GM21717 (cell line): ENCODE data around the gene ZDHHC22.

Experiments used
- ATAC-seq: cut with Tn5 transposase; IDR thresholded peaks from one replicate; pipeline ENCODE4 v1.9.1; 2021; ENCODE audit warnings: mild to moderate bottlenecking, moderate library complexity; ENCODE audit not compliant: unreplicated experiment

Gene ZDHHC22

DNA sequence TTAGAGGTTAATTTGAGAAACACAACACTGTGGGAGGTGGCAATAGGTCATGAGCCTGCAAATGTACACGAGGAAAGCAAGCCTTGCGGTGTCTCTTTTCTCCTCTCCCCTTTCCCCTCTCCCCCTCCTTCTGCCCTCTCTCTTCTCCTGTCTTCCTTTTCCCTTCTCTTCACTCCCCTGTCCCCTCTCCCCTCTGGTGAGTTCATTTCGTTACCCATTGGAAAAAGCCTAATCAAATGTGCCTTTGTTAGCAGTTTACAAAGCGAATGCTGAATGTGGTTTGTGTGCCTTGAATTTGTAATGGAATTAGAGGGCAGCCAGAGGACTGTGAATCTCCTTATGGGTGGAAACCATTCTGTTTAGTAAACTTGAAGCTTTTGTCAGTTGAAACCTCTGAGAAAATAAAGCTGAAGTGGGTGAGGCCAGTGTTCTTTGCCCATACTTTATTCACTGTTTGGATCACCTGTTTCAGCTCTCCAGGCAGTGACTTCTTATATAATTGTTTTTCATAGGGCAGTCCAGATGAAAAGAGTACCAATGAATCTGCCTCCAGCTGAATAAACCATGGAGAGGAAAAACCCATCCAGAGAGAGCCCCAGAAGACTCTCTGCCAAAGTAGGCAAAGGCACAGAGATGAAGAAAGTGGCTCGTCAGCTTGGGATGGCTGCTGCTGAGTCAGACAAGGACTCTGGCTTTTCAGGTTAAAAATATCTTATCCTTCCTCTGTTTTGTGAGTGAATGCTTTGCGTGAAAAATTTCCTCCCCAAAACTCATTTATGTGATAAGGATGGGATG, 36.2 kb downstream of the ZDHHC22 start:
- ATAC-seq, result no peak

DNA sequence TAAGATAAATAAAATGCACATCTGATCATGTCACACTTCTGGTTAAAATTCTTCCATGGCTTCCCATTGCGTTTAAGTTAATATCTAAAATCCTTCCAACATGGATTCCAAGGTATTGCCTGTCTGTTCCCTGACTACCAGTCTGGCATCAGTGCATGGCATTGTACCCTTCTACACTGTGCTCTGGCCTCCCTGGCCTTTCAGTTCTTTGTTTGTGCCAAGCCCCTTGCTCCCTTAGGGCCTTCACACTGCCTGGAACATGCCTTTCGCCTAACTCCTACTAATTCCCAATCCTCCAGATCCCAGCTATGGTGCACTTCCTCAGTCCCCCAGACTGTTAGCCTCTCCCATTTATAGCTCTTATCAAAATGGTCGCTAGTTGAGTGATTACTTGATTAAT, 37.2 kb downstream of the ZDHHC22 start:
- no peak for ATAC-seq

DNA sequence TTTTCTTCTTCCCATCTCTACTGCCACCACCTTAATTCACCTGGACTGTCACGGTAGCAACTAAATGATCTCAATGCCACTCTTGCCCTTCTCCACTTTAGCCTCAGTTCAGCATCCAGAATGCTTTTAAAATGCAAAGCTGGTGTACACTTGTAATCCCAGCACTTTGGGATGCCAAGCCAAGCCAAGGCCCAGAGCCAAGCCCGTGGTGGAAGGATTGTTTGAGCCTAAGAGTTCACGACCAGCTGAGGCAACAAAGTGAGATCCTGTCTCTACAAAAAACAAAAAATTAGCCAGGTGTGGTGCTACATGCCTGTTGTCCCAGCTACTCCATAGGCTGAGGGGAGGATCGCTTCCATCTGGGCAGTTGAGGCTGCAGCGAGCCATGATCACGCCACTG, 37.6 kb downstream of the ZDHHC22 start:
- ATAC-seq, result no peak

DNA sequence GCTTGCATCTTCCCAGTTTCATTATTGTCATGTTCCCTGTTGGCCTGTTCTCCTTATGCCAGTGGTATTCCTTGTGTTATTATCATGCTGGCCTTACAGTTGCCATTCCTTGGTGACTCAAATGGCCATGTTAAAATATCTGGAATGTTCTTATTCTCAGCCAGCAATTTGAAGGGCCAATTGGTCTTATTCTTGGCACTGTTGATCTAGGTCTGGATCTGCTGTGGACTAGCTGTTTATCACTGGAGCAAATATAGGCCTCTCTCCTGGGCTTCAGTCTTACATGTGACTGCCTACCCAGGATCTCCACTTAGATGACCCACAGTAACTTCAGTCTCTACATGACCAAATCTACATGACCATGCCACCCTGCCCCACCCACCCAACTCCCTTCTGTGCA, 38.1 kb downstream of the ZDHHC22 start:
- no peak for ATAC-seq

DNA sequence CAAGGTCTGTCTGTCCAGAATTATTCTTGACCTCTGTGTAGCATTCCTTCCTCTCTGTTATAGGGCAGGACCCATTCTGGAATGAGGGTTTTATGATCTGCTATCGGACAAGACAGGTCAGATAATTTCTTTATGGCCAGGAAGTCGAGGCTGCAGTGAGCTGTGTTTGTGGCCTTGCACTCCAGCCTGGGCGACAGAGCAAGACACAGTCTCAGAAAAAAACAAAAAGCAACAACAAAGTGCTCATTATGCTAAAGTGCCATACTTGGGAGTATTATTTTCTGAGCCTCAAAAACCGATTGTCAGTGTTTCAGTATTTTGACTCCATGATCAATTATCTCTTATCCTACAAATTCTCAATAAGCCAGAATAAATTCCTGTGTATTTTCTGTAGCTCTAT, 39.4 kb downstream of the ZDHHC22 start:
- ATAC-seq, result no peak

DNA sequence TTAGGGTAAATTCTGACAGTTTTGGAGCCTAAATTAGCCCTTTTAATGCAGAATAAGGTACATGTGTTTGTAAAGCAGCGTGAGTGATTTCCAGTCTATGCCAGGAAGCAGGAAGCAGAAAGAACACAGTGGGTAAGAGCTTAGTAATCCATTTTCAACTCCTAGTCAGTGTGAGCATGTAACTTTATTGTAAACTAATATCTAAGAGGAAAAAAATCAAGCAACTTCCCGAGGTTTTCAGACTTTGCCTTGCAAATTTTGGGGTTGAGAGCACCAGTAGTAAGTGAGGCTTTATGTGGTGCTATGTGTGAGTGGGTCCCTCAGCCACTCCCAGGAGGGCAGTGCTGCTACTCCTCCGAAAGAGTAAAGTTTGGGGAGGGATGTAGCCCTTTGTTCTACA, 40.6 kb downstream of the ZDHHC22 start:
- no peak for ATAC-seq

DNA sequence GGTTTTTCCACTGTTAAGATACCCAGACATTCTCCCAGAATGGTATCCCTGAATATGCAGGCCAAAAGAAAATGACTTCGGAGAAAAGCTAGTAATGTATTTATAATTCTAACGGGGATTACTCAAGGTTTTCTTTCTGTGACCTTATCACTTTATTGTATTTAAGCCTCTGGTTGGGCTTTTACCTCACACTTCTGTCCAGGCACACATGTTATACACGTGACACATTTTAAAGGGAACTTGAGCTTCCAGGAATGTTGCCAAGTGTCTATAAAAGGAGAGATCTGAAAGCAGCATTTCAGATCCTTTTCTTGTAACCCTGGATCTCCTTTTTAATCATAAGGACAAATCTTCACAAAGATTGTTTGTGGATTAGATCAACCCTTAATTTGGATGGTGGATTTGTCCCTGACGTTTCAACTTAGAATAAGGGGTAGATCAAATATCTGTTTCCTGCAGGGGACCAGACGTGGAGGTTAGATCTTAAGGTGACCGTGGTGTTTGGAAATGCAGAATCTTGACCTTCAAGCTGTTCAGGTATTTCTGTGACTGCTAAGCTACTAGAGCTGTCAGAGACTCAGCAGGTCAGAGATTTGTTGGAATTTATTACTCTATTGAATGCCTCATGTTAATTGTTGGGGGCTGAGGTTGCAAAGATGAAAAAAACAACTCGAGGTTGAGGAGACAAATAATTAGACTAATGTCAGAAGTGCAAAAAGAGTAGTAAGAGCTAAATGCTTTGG, 42.0 kb downstream of the ZDHHC22 start:
- ATAC-seq, result no peak

DNA sequence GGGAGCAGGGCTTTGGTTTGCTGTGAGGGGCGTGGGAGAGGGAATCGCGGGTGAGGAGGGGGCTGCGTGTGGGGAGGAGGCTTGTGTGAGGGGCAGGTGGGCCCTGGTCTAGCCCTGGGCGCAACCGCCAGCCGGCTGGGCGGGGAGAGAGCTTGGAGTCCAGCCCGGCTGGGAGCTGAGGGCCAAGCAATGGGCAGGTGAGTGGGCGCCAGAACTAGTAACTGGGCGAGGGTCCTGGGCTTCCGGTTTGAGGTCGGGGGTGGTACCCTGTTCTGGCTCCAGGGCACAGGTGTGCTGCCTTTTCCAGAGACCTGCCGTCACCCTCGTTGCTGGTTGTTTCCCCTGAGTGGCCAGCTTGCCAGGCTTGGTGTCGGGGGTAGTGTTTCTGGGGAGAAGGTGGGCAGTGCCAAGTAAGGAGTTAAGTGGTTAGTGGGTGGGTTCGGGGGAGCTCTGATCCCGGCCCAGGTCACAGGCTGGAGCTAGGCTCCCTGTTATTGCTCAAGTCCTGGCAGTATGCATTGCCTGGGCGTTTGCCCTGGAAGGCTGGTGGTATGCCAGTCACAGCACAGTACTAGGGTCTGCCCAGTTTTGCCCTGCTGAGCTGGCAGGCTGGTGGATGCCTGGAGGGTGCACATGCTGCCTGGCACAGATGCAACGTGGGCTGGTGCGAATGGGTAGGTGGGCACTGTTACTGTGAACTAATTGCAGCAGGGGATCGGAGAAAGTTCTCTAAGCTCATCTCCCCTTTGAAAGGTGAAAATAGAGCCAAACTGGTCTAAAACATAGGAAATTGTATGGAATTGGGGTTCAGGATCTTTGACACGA, 42.9 kb downstream of the ZDHHC22 start:
- no peak for ATAC-seq

DNA sequence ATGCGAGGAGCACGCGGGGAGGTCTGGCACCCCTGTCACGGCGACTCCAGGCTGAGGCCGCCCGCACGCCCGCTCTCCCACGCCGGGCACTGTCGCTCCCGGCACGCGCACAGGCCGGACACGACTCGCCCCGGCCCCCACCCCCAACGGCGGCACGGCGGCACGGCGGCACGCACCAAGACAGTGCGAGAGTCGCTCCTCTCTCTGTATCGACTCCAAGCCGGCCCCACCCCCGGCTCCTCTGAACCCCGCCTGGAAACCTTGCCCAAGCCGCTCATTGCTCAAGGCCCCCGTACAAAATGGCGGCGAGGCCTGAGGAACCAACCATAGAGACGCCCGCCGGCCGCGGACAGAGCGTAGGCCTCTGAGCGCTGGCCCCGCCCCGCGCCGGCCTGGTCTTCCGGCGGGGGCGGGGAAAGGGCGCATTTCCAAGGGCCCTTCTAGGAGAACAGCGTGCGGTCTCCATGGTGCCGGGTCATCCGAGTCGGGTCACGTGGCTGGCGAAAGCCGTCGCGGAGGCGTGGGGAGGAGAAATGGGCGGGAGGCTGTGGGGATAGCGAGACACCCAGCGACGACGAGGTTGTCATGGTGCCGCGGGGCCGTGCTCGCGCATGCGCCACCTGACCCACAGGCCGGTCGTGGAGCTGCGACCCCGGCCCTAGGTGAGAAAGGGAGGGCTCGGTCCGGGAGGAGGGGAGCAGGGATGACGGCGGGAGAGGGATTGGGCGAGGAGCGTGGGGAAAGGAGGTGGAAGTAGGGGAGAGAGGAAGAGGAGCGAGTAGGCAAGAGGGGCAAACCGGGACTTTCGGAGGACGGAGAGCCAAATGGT, 43.7 kb downstream of the ZDHHC22 start, which contains the start of gene CIPC:
Gene CIPC (plus strand): TSS at position 559 of the 829 bp plus-strand sequence. CDS start 7,451 bp downstream, outside the sequence.
- peak; percentile 85 for ATAC-seq

DNA sequence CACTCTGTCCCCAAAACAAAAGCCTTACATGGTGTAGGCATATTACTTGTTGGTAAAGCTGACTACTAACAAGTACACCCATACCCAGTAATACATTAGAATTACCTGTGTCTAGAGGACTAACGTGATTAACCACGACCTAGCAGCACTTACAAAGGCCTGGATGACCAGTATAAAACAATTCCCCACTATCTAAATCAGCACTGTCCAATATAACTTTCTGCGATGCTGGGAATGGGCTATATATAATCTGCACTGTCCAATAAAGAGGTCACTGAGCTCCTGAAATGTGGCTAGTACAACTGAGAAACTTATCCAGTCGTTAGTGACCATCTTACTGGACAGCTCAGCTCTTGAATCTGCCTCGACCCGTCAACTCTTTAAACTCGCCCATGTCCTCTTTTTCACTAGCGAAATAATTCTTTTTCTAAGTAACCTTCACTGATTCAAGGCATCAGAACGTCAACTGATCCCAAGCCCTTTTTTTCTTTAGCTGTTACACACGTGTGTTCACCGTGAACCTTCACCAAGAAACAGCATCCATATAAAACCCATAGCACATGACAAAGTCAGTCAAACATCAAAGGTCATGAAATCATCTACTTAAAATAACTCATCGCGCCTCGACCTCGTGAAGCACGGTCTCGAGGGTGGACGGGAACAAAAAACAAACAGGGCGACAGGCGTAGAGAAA, 44.4 kb downstream of the ZDHHC22 start:
- no peak for ATAC-seq

DNA sequence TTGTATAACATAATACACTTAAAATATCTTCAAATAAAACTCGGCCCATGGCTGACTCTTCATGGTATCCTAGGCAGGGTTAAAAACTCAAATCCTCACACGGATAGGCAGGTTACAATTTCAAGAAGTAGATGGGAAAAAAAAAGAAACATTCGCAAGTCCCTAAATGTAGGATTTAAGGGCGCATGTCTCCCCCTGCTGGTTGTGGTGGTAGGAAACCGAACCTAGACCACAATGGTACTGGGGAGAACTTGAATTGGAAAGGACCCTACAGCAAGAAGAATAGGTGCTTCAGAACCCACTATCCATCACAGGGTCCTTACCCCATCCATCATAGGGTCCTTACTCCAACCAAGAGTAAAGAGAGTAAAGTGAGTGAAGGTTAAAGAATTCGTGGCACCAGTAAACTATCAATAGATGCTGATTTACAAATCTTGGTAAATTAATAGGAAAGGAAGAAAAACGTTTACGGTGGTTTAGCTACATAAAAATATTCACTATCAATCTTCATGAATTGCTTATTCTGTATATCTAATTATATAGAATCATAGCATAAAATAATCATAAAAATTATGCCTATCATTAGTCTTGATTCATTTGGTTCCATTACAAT, 46.8 kb downstream of the ZDHHC22 start:
- ATAC-seq, result no peak

DNA sequence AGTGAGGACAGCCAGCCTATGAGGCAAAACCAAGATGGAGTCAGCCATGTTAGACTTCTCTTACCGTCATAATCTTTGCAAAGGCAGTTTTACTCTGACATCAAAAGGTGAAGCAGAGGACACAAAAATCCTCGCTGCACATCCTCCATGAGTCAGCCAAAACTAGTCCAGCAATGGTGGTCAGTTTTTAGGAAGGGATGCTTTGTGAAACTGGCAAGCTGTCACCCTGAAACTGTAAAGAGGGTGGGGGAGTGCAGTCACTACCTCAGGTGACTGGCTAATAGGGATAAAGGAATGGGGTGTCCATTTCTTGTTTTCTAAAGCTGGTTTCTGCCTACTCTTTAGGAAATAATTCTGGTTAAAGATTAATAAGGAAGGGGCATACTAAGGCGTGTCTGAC, 48.9 kb downstream of the ZDHHC22 start:
- no peak for ATAC-seq

DNA sequence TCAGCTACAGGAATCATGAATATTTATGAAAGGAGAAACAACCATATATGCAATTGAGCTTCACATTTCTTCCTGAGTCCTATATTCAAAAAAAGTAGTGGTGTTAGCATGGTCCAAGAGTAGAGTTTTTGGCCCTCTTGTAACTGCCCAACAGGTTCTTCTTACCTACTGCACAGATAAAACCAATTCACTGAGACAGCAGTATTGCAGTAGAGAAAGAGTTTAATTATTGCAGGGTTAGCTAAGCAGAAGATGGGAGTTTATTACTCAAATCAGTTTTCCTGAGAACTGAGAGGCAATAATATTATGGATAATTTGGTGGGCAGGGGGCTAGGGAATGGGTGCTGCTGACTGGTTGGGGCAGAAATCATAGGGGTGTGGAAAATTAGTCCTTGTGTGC, 50.1 kb downstream of the ZDHHC22 start:
- no peak for ATAC-seq

DNA sequence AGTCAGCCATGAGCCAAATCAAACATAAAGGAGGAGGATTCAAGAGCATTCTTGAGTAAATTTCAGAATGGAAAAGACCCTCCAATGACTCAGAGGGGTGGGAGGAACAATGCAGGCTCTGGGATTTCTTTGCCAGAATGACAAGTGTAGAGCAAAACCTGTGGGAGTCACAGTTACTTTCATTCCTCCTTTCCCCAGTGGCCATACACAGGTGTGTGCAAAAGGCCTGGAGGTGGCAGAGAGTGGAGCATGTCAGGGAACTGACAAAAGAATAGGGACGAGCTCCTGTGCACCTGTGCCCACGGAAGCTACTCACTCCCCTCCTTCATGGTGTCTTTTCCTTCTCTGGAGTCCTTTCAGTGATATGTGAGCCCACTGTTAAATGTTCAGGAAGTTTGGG, 52.9 kb downstream of the ZDHHC22 start:
- ATAC-seq, result no peak

DNA sequence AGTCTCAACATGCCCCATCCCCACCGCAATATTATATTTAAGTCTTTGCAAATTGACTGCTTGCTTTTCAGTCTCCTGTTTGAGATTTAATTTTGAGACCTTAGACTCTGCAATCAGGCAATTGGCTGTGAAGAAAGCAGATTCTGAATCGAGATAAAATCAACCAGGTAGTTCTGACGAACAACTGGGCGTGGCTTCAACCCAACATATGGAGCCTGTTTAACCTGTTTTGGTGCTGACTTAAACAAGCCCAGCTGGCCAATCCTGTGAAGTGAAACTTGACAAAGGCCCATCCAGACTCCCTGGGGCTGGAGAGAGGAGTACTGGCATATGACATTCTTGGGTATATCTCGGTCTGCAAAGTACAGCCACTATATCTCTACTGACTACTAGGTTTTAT, 53.4 kb downstream of the ZDHHC22 start:
- ATAC-seq, result no peak

DNA sequence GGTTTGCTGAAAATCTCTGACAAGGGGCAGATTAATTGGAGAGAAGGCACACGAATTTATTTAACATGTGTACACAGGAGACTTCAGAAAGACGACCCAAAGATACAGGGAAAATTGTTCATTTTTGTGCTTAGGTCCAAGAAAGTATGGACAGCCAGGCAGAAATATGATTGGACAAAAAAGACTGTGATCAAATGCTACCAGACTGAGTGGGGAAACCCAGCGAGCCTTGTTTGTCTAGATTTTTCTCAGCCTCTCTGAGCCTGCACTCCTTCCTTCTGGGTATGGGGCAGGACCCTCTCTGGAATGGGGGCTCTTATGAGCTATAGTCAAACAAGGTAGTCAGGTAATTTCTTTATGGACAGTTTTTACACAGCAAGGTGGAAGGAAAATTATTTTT, 54.0 kb downstream of the ZDHHC22 start:
- ATAC-seq, result no peak

DNA sequence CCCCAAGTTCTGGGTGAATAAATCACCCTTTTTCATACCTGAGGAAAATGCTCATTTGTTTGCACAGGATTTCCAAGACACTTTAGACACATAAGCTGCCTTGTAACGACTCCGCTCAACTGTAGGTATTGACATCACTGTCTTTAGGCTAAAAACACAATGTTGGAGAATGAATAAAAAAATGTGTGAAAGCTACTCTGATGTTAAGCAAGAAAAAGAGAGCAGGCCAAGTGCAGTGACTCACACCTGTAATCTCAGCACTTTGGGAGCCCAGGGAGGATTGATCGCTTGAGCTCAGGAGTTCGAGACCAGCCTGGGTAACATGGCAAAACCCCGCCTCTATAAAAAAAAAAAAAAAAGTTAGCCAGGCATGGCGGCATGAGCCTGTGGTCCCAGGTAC, 54.6 kb downstream of the ZDHHC22 start:
- ATAC-seq, result no peak

DNA sequence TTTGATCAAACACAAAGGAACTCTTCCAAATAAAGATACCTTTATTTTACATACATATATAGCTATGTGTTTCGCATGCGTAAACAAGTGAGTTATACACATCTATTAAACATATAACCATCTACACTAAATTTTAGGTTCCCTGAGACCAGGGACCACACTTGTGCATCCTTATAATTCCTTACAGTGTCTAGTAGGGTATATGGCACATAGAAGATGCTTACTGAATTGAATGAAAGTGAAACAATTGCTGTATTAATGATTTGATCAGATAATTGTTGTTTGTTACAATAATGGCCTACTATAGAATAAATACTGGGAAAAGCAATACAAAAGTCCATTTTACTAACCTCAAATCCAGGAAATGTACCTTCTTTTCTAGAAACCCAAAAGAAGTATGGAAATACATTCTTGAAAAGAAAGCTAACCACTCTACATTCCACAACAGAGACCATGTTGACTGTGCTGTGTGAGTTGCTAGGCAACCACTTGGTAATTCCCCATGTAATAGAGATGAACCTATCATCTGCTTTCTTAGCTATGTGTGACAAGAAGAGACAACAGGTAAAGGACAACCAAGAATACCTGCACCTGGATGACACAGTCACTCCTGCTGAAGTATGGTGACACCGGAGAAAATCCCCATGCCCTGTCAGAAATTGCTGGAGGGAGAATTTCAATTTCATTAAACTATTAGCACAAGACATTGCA, 55.4 kb downstream of the ZDHHC22 start:
- ATAC-seq, result no peak

DNA sequence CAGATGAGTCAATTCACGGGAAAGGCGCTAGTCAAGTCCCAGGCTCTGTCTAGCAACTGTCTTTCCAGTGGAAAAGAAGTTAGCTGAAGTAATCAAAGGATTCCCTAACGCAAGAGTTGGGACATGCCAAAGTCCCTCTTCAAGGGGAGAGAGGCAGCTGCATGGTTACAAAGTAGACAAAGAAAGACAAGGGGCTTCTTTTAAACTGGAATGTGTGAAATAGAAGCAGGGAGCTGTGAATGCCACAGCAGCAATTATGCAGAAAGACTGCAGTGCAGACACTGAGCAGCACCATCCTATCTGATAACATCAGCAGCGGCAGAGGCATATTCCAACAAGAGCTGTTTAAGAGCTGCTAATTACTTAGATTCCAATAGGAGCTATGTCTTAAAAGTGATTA, 56.1 kb downstream of the ZDHHC22 start:
- no peak for ATAC-seq
